ENCODE results near the gene TOMM40L. TPM values are rescaled to one million over a fixed set of nuclear protein-coding genes. Genes with fewer than 3 reads are reported as not detected.

The TOMM40L gene
- total RNA-seq, 3 donors from 2014 or later: 6.9 to 9.4 (median 8.2) TPM

DNA sequence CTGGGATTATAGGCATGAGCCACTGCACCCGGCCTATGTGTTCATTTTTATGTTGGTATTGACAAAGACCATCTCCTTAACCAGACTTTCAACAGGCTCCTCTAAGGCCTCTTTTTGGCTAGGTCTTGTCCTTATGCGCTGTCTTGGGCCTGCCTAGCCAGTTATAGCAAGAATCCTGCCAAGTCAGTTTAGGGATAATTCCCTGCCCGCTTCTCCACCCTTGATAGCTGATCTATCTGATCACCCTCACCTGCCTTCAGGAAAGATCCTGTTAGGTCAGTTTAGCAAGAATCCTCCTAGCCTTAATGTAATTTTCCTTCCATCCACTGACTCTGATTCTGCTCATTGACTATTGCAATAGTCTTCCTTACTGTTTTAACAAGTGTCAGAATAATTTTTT, 46.2 kb upstream of the TOMM40L start:
- H3K27ac ChIP-seq: no peak overlapping the region

DNA sequence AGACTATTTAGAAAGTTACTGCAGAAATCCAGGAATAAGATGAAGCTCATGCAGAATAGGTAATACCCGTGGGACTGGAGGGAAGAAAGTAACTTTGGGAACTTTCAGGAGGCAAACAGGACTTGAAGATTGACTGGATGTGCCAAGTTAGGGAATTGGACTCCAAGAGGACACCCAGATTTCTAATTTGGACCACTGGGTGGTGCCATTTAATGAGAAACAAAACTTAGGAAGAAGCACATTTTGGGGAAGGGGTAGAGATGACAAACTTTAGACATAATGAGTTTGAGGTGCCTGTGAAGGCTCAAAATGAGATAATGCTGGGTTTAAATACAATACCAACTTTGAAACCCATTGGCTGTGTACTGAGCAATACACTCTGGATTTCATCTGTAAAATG, 45.2 kb upstream of the TOMM40L start:
- no peak for TF ChIP-seq POLR2AphosphoS5 (IDR thresholded peaks at IDR 0.05)
- TF ChIP-seq, protein P1, sequence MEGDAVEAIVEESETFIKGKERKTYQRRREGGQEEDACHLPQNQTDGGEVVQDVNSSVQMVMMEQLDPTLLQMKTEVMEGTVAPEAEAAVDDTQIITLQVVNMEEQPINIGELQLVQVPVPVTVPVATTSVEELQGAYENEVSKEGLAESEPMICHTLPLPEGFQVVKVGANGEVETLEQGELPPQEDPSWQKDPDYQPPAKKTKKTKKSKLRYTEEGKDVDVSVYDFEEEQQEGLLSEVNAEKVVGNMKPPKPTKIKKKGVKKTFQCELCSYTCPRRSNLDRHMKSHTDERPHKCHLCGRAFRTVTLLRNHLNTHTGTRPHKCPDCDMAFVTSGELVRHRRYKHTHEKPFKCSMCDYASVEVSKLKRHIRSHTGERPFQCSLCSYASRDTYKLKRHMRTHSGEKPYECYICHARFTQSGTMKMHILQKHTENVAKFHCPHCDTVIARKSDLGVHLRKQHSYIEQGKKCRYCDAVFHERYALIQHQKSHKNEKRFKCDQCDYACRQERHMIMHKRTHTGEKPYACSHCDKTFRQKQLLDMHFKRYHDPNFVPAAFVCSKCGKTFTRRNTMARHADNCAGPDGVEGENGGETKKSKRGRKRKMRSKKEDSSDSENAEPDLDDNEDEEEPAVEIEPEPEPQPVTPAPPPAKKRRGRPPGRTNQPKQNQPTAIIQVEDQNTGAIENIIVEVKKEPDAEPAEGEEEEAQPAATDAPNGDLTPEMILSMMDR (IDR thresholded peaks at IDR 0.05): no peak
- TF ChIP-seq POLR2A (IDR thresholded peaks at IDR 0.05): no peak
- H3K4me3 ChIP-seq: no peak overlapping the region
- intact Hi-C loops (cut with DNase I; ENCODE audit: low total_unique reads): no loop called here
- no peak for DNase-seq (ENCODE audit: low spot score in 2 of 2)
- no peak overlapping the region for H3K27ac ChIP-seq
- no peaks in the 10 kb centered on the region for H3K27me3 ChIP-seq
- H3K36me3 ChIP-seq: no peaks in the 10 kb centered on the region
- no peaks in the 10 kb centered on the region for H3K9me3 ChIP-seq
- no peaks in the 10 kb centered on the region for H3K4me1 ChIP-seq

More for the DNA sequence above, 46.2 kb upstream of the TOMM40L start:
- Histone ChIP-seq H3K9me3 (no peaks in the 10 kb centered on the region), H3K36me3 (no peaks in the 10 kb centered on the region), H3K4me1 (no peaks in the 10 kb centered on the region), H3K27me3 (no peaks in the 10 kb centered on the region), H3K4me3 (no peak overlapping the region)
- intact Hi-C loops (cut with DNase I; ENCODE audit: low total_unique reads): no loop called here
- no peak for TF ChIP-seq POLR2AphosphoS5 (IDR thresholded peaks at IDR 0.05)
- TF ChIP-seq, protein P1 (IDR thresholded peaks at IDR 0.05): no peak
- TF ChIP-seq POLR2A (IDR thresholded peaks at IDR 0.05): no peak
- DNase-seq (ENCODE audit: low spot score in 2 of 2): no peak

DNA sequence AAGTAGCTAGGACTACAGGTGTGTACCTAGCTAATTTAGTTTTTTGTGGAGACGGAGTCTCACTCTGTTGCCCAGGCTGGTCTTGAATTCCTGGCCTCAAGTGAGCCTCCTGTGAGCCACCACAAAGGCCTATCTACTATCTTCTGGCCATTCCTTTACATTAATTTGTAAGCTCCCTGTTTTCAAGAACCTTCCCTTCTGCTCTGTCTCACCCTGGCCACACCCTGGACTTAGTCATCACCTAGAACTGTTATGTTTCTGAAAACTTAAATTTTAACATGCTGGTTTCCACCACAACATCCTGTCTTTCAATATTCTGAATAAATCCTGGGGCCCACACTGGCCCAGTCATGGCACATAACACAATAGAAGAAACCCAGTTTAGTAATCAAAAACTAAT, 43.6 kb upstream of the TOMM40L start:
- H3K9me3 ChIP-seq: no peaks in the 10 kb centered on the region
- H3K27me3 ChIP-seq: no peaks in the 10 kb centered on the region
- H3K36me3 ChIP-seq: no peaks in the 10 kb centered on the region
- no peak for DNase-seq (ENCODE audit: low spot score in 2 of 2)
- H3K27ac ChIP-seq: no peak overlapping the region
- no peak for TF ChIP-seq POLR2A (IDR thresholded peaks at IDR 0.05)
- TF ChIP-seq, protein P1 (IDR thresholded peaks at IDR 0.05): no peak
- H3K4me1 ChIP-seq: no peaks in the 10 kb centered on the region
- no peak overlapping the region for H3K4me3 ChIP-seq
- intact Hi-C loops (cut with DNase I; ENCODE audit: low total_unique reads): no loop called here

- Histone ChIP-seq H3K9me3 (no peaks in the 10 kb centered on the region), H3K4me3 (no peak overlapping the region), H3K27ac (peak overlapping the region; percentile 64 to 78), H3K27me3 (no peaks in the 10 kb centered on the region), H3K36me3 (no peaks in the 10 kb centered on the region), H3K4me1 (no peaks in the 10 kb centered on the region)
- TF ChIP-seq POLR2A (IDR thresholded peaks at IDR 0.05): no peak
- peak in 1 of 3 donors; percentile 43 for TF ChIP-seq POLR2AphosphoS5 (IDR thresholded peaks at IDR 0.05)
- no peak for DNase-seq (ENCODE audit: low spot score in 2 of 2)
- intact Hi-C loops (cut with DNase I; ENCODE audit: low total_unique reads): no loop called here
Observed at GRCh38 chr1:161185282-161185682, 40.6 kb upstream of the TOMM40L start.

DNA sequence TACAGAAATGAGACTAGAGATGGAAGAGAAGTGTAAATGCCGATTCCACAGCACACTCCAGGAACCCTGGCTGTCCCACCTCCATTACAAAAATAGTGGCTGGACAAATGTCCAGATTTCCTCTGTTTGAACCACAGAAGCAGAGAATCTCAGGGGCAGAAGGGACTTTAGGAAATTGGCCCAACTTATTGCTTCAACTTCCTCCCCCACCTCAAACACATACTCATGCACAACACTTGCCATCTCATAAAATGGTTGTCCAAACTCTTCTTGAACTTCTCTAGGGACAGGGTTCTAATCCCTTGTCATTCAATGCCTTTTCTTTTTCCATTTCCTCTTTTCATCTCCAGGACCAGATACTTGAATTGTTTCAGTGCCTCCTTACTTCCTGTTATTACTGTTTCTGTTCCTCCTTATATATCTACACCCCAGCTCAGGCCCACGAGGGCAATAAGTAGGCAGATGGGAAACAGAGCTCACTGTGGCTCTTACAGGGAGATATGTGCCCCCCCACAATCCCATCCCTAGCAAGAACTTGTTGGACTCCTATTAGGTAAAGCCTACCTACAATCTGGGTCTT, 40.0 kb upstream of the TOMM40L start:
- intact Hi-C loops (cut with DNase I; ENCODE audit: low total_unique reads): no loop called here
- no peaks in the 10 kb centered on the region for H3K27me3 ChIP-seq
- no peak for TF ChIP-seq POLR2AphosphoS5 (IDR thresholded peaks at IDR 0.05)
- no peak for TF ChIP-seq POLR2A (IDR thresholded peaks at IDR 0.05)
- TF ChIP-seq, protein P1 (IDR thresholded peaks at IDR 0.05): no peak
- no peak for DNase-seq (ENCODE audit: low spot score in 2 of 2)
- no peaks in the 10 kb centered on the region for H3K4me1 ChIP-seq
- H3K36me3 ChIP-seq: no peaks in the 10 kb centered on the region
- H3K27ac ChIP-seq: peak overlapping the region; percentile 64 to 78
- H3K4me3 ChIP-seq: no peak overlapping the region
- no peaks in the 10 kb centered on the region for H3K9me3 ChIP-seq

Data from breast epithelium (tissue), 4 donors.